Tibial nerve (tissue), 4 donors: ENCODE data around the gene JAKMIP2.

Experiments
- CTCF ChIP-seq, 5 experiments: fragments of 200-600 bp in 3 of 5; fragments of 450-650 bp in 2 of 5; sonication (generic) in 3 of 5; IDR thresholded peaks; one replicate each; pipeline ENCODE4 v1.5.1; 2016 to 2019; ENCODE audit warnings: antibody characterized with exemption in 5 of 5, mild to moderate bottlenecking in 3 of 5, moderate library complexity in 2 of 5
- EP300 ChIP-seq, 2 donors: sonication (generic); formaldehyde crosslinking; IDR thresholded peaks; one replicate each; pipeline ENCODE4 v1.6.1; 2017; ENCODE audit warnings: antibody characterized with exemption in 2 of 2, mild to moderate bottlenecking in 1 of 2

- TF ChIP-seq CTCF (IDR thresholded peaks at IDR 0.05) (no peak), EP300 (IDR thresholded peaks at IDR 0.05) (no peak)
Observed at GRCh38 chr5:147813696-147814095, 31.2 kb upstream of the JAKMIP2 start.
